Lower lobe of right lung (tissue), 2 donors: Measurements from ENCODE around the gene TMEM80. TPM values are rescaled to one million over a fixed set of nuclear protein-coding genes. Genes with fewer than 3 reads are reported as not detected.
"Not testable (repeated sequence)": the region's sequence is repeated elsewhere in the genome, so short reads cannot be mapped to it uniquely, and the experiment has no call there.

Experiments
- ATAC-seq, 2 donors: fragments of 200-7000 bp; cut with Tn5 transposase; one replicate each; pipeline ENCODE4 v1.9.1; 2020 to 2022; ENCODE audit warnings: mild to moderate bottlenecking in 2 of 2, moderate library complexity in 2 of 2
- DNase-seq: peaks from one replicate; pipeline ENCODE4 v3.0.0-alpha.2; 2020
- H3K27ac ChIP-seq: fragments of 200-600 bp; one replicate; pipeline ENCODE4 v1.8.0; 2022
- H3K27me3 ChIP-seq: fragments of 200-600 bp; one replicate; pipeline ENCODE4 v1.8.0; 2022; ENCODE audit warnings: low read depth
- H3K36me3 ChIP-seq: fragments of 200-600 bp; one replicate; pipeline ENCODE4 v1.8.0; 2022; ENCODE audit warnings: mild to moderate bottlenecking
- H3K4me1 ChIP-seq: fragments of 200-600 bp; one replicate; pipeline ENCODE4 v1.8.0; 2022
- H3K4me3 ChIP-seq: fragments of 200-600 bp; one replicate; pipeline ENCODE4 v1.8.0; 2022; ENCODE audit warnings: mild to moderate bottlenecking
- H3K9me3 ChIP-seq: fragments of 200-600 bp; one replicate; pipeline ENCODE4 v1.8.0; 2022
- intact Hi-C: fragments of 100-400 bp; cut with DNase I; formaldehyde crosslinking; loops from one replicate; pipeline ENCODE4 v1.11.0; 2022
- total RNA-seq: library from RNA; stranded (reverse); fragmentation: NEBNext Ultra II Directional; extraction: Animal tissue kit (Norgen Biotek cat#: 25700); gene quantifications from one replicate; pipeline ENCODE4 v1.2.1, GENCODE V29; 2021
- TF ChIP-seq, protein P1 (sequence below): fragments of 200-600 bp; IDR thresholded peaks from one replicate; pipeline ENCODE4 v1.8.0; 2022; ENCODE audit warnings: antibody characterized with exemption, mild to moderate bottlenecking
- donor health status: DM: no; HTN: yes; CAD: no; lungs with severe emphysema.

Gene TMEM80
- total RNA-seq, 1 donor from 2014 or later, result 33.9 TPM

DNA sequence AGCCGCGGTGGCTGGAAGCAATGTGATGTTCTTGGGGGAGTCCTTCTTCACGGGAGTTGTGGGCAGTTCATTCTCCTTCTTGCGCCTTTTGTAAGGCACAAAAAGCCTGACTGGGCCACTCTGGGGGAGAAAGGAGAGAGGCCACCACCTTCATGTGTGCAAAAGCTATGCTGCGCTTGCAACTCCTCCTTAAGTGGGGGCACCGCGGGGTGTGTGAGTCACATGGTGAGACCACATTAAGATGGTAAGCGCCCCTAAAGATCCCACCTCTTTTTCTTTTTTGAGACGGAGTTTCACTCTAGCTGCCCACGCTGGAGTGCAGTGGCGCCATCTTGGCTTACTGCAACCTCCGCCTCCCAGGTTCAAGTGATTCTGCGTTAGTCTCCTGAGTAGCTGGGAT, 14.6 kb upstream of the TMEM80 start:
- no peaks in the 10 kb centered on the region for H3K9me3 ChIP-seq
- DNase-seq, result no peak
- no peaks in the 10 kb centered on the region for H3K27me3 ChIP-seq
- ATAC-seq, result no peak
- intact Hi-C loops, result no loop called here
- no peak overlapping the region for H3K27ac ChIP-seq
- H3K4me1 ChIP-seq, result no peaks in the 10 kb centered on the region
- no peak overlapping the region for H3K4me3 ChIP-seq
- peaks cover 64% of the 10 kb centered on the region for H3K36me3 ChIP-seq
- TF ChIP-seq, protein P1, sequence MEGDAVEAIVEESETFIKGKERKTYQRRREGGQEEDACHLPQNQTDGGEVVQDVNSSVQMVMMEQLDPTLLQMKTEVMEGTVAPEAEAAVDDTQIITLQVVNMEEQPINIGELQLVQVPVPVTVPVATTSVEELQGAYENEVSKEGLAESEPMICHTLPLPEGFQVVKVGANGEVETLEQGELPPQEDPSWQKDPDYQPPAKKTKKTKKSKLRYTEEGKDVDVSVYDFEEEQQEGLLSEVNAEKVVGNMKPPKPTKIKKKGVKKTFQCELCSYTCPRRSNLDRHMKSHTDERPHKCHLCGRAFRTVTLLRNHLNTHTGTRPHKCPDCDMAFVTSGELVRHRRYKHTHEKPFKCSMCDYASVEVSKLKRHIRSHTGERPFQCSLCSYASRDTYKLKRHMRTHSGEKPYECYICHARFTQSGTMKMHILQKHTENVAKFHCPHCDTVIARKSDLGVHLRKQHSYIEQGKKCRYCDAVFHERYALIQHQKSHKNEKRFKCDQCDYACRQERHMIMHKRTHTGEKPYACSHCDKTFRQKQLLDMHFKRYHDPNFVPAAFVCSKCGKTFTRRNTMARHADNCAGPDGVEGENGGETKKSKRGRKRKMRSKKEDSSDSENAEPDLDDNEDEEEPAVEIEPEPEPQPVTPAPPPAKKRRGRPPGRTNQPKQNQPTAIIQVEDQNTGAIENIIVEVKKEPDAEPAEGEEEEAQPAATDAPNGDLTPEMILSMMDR, result no peak

DNA sequence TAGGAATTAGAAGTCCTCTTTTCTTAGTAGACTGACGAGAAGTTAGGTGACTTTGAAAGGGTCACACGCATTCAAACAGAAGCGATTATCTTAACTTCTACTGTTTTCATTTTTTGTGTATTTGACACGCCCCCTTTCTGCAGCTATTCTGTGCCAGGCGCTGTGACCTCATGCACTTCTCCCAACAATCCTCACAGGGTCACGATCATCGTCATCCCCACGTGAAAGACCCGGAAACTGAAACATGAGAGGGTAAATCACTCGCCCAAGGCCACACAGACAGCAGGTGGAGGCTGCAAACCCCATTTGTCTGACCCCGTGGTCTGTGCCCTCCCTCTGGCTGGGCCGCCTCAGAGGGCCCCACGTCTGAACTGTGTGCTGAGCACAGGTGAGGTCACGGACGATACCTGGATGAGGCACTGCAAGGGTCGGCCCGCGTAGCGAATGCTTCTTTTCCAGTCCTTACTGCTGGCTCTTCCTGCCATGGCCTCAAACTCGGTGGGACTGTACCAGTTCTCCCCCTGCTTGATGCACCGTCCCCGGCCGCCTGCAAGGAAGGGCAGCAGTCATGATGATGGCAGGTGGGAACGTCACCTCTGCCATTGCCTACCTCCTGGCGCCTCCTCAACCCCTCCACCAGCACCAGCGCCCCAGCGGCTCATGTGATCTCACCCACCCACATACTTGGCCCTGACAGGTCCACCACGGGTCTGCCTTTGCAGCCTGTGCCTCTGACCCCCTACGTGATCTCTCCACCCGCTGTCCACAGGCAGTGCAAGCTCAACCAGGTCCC, 9.0 kb upstream of the TMEM80 start:
- no peak for DNase-seq
- Histone ChIP-seq H3K9me3 (no peaks in the 10 kb centered on the region), H3K4me3 (no peak overlapping the region), H3K4me1 (no peaks in the 10 kb centered on the region), H3K27ac (no peak overlapping the region), H3K36me3 (peaks cover 80% of the 10 kb centered on the region), H3K27me3 (no peaks in the 10 kb centered on the region)
- TF ChIP-seq, protein P1, result no peak
- ATAC-seq, result no peak
- intact Hi-C loops, result no loop called here

DNA sequence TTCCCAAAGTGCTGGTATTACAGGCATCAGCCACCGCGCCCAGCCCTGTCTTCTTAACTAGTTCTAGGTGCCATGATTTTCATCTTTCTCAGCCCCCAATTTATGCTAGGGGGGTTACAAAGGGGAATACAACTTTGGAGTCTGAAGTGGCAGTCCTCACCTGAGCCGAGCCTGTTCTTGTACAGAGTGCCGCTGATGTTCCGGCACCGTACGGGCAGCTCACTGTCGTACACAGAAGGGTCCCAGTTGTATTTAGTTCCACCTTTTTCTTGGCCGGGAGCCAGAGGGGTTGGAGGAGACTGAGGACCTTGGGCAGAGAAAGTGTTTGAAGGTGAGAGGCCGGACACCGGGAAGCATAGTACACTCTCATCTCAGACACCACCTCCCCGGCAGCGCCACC, 7.9 kb upstream of the TMEM80 start:
- H3K27me3 ChIP-seq, result no peaks in the 10 kb centered on the region
- H3K4me1 ChIP-seq, result peaks cover under 1% of the 10 kb centered on the region
- no peak overlapping the region for H3K27ac ChIP-seq
- ATAC-seq (no peak), DNase-seq (no peak)
- intact Hi-C loops, result no loop called here
- H3K9me3 ChIP-seq, result no peaks in the 10 kb centered on the region
- peaks cover 77% of the 10 kb centered on the region for H3K36me3 ChIP-seq
- TF ChIP-seq, protein P1, result no peak
- no peak overlapping the region for H3K4me3 ChIP-seq

DNA sequence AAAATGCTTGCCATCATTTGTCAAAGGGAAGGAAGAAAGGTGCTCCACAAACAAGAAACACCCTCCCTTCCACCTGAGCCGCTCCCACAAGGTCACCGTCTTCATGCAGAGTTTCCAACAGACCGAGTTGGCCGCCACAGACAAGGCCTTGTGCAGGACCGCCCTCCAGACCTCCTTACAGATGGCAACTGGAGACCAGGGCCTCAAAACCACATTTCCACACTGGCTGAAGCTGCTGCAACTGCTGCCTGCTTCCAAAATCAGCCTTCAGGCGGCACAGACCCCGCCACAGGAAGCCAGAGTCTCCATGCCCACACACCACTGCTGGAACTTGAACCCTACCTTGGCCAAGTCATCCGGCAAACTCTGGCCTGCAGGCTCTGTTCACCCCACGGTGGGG, 6.9 kb upstream of the TMEM80 start:
- no peak for DNase-seq

DNA sequence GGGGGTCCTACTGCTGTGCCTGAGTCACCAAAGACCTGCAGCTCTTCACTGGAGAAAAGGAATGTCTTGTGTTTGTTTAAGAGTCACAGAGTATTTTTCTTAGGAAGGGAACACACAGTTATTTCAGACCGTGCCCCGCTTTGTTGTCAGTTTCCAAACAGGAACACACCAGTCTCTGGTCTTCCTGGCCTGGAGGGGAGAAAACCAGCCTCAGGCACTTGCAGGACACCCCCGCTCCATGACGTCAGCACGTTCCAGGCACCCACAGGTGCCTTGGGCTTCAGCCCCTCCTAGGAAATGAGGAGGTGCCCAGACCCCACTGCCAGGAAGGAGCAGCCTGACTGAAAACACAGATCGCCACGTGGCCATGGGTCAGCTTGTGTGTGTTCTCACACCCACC, 6.0 kb upstream of the TMEM80 start:
- Histone ChIP-seq H3K27ac (no peak overlapping the region), H3K36me3 (peaks cover 59% of the 10 kb centered on the region), H3K9me3 (no peaks in the 10 kb centered on the region), H3K27me3 (no peaks in the 10 kb centered on the region), H3K4me3 (no peak overlapping the region), H3K4me1 (peaks cover 13% of the 10 kb centered on the region)
- intact Hi-C loops, result no loop called here
- DNase-seq, result no peak
- TF ChIP-seq, protein P1, result no peak
- ATAC-seq, result peak; percentile 42 to 56

More for the DNA sequence above, 6.9 kb upstream of the TMEM80 start:
- Histone ChIP-seq H3K36me3 (peaks cover 68% of the 10 kb centered on the region), H3K27me3 (no peaks in the 10 kb centered on the region), H3K4me3 (no peak overlapping the region), H3K4me1 (peaks cover 10% of the 10 kb centered on the region), H3K27ac (no peak overlapping the region), H3K9me3 (no peaks in the 10 kb centered on the region)
- intact Hi-C loops, result no loop called here
- no peak for ATAC-seq
- TF ChIP-seq, protein P1, result no peak

DNA sequence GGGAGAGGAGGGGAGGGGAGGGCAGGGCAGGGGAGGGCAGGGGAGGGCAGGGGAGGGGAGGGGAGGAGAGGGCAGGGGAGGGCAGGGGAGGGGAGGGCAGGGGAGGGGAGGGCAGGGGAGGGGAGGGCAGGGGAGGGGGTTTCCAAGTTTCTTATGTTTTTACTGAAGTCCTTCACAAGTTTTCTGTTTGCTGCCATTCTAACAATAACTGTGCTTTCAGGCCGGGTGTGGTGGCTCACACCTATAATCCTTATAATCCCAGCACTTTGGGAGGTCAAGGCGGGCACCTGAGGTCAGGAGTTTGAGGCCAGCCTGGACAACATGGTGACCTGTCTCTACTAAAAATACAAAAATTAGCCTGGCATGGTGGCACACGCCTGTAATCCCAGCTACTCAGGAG, 5.4 kb upstream of the TMEM80 start:
- intact Hi-C loops, H3K9me3 ChIP-seq: not testable (repeated sequence)
- H3K36me3 ChIP-seq, result peaks cover 53% of the 10 kb centered on the region

More for the DNA sequence above, 5.4 kb upstream of the TMEM80 start:
- DNase-seq, H3K27me3 ChIP-seq, H3K4me3 ChIP-seq, H3K27ac ChIP-seq, ATAC-seq: not testable (repeated sequence)
- H3K4me1 ChIP-seq, result peaks cover 13% of the 10 kb centered on the region
